RPMI7951 (cell line): ENCODE measurements around the gene C2CD4C. TPM values are rescaled to one million over a fixed set of nuclear protein-coding genes. Genes with fewer than 3 reads are reported as not detected.
"Not testable (repeated sequence)": the region's sequence is repeated elsewhere in the genome, so short reads cannot be mapped to it uniquely, and the experiment has no call there.

Experiments used
- DNase-seq: peaks from one replicate; pipeline ENCODE4 v3.0.0-alpha.2; 2012; ENCODE audit warnings: low read depth
- total RNA-seq: library from RNA; depleted of rRNA; stranded (reverse); fragments of >200 nt; shearing (Covaris generic); gene quantifications from 2 replicates; pipeline ENCODE4 v1.2.3, GENCODE V29; 2014

The C2CD4C gene
- total RNA-seq, 1 experiment from 2014 or later = not detected

GRCh38 chr19:400976-401865 lies 7.7 kb downstream of the C2CD4C start:
- DNase-seq = no peak

DNA sequence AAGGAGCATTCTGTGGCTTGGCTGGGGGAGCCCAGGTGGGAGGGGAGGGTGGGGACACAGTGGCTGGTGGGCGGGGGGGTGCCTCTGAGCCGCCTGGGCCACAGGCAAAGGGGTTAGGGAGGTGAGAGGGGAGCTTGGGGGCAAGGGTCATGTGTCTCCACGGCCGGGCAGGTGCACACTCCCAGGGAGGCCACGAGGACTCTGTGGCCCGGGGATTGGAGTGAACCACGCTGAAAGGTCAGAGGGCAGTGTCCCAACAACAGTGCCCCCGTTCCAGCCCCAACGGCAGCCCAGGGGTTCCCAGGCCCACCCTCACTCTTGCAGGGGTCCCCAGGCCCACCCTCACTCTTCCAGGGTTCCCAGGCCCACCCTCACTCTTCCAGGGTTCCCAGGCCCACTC lies 9.6 kb downstream of the C2CD4C start:
- no peak for DNase-seq

DNA sequence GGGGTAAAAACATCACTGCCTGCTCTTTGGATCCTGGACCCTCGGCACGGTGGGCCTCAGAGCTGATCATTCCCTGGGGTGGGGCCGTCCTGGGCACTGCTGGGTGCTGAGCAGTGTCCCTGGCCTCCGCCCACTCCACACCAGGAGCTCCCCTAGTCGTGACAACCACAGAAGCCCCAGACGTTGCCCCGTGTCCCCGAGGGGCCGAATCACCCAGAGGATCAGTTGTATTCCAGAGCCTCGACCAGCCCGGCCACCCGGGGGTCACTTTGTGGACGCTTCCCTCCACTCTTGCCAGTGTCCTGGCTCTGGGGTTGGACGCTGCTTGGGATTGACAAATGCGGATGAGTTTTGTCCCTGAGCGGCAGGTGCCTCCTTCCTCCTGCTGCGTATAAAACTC lies 10.2 kb downstream of the C2CD4C start:
- DNase-seq = no peak

DNA sequence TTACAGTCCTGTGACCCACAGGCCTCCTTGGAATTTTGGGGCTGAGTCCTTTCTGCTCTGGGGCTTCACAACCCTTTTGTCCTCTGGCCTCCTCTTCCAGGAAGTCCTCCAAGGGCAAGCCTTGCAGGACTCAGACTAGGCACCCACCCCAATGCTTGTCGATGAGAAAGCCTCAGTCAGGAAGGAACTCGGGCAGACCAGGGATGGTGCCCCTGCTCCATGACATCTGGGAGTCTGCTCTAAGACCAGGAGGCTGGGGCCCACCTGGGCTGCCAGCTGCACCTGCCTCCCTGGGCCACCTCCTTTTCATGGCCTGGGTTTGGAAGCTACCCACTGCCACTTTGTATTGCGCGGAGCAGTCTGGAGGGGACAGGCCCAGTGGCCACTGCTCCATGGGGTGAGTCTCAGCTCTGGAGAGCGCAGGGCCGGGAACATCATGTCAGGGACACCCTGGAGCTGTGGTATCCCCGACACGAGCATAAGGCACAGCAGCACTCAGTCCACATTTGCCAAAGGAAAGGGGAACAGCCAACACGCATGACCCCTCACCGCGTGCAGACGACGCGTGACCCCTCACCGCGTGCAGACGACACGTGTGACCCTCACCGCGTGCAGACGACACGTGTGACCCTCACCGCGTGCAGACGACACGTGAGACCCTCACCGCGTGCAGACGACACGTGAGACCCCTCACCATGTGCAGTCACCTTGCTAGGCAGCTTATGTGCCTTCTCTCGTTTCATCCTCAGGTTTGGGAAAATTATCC lies 10.8 kb downstream of the C2CD4C start:
- DNase-seq = no peak

- no peak for DNase-seq
Measured at GRCh38 chr19:397321-397720, 11.6 kb downstream of the C2CD4C start.

GRCh38 chr19:395467-395866 lies 13.5 kb downstream of the C2CD4C start:
- no peak for DNase-seq

DNA sequence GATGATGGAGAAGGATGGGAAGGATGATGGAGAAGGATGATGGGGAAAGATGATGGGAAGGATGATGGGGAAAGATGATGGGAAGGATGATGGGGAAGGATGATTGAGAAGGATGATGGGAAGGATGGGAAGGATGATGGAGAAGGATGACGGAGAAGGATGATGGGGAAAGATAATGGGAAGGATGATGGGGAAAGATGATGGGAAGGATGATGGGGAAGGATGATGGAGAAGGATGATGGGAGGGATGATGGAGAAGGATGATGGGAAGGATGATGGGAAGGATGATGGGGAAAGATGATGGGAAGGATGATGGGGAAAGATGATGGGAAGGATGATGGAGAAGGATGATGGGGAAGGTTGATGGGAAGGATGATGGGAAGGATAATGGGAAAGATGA lies 14.1 kb downstream of the C2CD4C start:
- not testable (repeated sequence) for DNase-seq

- DNase-seq = not testable (repeated sequence)
Measured at GRCh38 chr19:393560-393959, 15.4 kb downstream of the C2CD4C start.

- no peak for DNase-seq
Measured at GRCh38 chr19:392375-392970, 16.5 kb downstream of the C2CD4C start.

GRCh38 chr19:391726-392374 lies 17.1 kb downstream of the C2CD4C start:
- DNase-seq = no peak

DNA sequence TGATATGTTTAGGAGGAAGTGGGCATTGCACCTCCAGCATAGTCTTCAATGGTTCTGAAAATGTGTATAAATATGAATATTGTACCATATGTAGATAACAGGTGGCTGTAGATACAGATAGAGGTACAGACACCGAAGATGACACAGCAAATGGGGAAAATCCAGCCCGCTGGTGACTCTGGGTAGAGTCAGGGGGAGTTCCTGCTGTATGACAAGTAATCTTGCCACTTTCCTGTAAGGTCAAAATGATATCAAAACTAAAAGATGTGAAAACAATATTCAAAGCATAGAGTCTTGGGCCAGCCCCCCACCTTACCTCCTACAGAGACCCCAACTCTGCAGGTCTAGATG lies 17.8 kb downstream of the C2CD4C start:
- DNase-seq = no peak

- no peak for DNase-seq
Measured at GRCh38 chr19:390386-391206, 18.4 kb downstream of the C2CD4C start.

- DNase-seq = no peak
Measured at GRCh38 chr19:389935-390289, 19.0 kb downstream of the C2CD4C start.

DNA sequence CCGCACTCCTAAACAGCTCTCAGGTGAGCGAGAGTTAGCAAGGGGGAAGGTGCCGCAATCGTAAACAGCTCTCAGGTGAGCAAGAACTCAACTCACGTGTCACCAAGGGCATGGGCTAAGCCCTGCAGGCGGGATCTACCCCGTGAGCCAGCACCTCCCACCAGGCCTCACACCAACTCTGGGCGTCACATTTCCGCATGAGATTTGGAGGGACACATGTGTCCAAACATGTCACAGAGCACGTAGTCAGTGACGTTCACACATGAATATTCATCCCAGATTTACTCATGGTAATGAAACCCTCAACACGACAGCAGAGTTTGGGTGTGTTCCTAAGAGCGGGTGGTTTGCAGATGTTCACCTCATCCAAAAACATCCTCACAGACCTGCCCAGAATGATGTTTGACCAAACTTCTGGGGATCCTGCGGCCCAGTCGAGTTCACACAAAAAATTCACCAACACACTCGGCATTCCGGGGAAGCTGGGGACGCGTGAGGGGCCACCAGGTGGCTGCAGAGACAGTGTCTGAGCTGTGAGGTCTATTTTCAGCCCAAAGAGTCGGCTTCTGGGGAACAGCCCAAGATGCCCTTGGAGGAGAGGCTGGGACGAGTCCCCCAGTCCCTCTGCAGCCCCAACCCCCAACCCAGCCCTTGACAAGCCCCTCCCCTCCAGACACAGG lies 19.6 kb downstream of the C2CD4C start:
- DNase-seq = no peak

DNA sequence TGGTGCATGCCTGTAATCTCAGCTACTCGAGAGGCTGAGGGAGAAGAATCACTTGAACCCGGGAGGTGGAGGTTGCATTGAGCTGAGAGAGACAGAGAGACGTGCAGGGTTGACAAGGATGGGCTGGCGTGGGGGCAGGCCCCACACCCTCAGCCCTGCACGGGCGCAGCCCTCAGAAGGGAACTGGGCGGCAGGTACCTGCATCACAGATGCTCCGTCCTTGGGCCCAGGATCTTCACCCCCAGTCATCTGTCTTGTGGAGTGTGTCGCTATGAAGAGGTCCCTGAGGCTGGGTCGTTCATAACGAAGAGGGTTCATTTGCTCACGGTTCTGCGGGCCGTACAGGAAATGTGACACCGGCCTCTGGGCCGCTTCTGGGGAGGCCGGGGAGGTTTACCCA lies 20.3 kb downstream of the C2CD4C start:
- DNase-seq = no peak

DNA sequence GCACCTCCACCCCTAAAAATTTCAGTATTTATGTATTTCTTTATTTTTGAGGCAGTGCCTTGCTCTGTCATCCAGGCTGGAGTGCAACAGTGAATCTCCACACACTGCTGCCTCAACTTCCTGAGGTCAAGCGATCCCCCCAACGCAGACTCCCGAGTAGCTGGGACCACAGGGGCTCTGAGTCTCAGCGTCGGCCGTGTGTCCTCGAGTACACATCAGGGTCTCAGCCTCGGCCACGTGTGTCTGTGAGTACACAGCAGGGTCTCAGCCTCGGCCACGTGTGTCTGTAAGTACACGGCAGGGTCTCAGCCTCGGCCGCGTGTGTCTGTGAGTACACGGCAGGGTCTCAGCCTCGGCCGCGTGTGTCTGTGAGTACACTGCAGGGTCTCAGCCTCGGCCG lies 21.2 kb downstream of the C2CD4C start:
- no peak for DNase-seq

DNA sequence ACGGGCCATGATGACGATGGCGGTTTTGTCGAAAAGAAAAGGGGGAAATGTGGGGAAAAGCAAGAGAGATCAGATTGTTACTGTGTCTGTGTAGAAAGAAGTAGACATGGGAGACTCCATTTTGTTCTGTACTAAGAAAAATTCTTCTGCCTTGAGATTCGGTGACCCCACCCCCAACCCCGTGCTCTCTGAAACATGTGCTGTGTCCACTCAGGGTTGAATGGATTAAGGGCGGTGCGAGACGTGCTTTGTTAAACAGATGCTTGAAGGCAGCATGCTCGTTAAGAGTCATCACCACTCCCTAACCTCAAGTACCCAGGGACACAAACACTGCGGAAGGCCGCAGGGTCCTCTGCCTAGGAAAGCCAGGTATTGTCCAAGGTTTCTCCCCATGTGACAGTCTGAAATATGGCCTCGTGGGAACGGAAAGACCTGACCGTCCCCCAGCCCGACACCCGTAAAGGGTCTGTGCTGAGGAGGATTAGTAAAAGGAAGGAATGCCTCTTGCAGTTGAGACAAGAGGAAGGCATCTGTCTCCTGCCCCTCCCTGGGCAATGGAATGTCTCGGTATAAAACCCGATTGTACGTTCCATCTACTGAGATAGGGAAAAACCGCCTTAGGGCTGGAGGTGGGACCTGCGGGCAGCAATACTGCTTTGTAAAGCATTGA lies 22.2 kb downstream of the C2CD4C start:
- DNase-seq = not testable (repeated sequence)

GRCh38 chr19:386189-386588 lies 22.8 kb downstream of the C2CD4C start:
- DNase-seq = not testable (repeated sequence)

DNA sequence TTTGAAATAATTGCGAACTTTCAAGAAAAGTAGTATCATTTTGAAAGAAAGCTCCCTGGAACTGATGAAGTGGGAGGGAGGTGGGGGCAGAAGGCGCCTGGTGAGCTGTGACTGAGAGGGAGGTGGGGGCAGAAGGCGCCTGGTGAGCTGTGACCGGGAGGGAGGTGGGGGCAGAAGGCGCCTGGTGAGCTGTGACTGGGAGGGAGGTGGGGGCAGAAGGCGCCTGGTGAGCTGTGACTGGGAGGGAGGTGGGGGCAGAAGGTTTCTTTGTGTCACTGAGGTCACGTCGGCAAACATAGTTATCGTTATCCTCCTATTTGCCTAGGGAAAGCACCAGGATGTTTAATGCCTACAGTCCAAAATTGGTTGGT lies 24.2 kb downstream of the C2CD4C start:
- DNase-seq = no peak
